GM21515 (cell line): ENCODE results near the gene C6.
"Not testable (repeated sequence)": the region's sequence is repeated elsewhere in the genome, so short reads cannot be mapped to it uniquely, and the experiment has no call there.

Experiments used
- ATAC-seq: cut with Tn5 transposase; IDR thresholded peaks from one replicate; pipeline ENCODE4 v1.9.1; 2021; ENCODE audit not compliant: unreplicated experiment

C6 gene

DNA sequence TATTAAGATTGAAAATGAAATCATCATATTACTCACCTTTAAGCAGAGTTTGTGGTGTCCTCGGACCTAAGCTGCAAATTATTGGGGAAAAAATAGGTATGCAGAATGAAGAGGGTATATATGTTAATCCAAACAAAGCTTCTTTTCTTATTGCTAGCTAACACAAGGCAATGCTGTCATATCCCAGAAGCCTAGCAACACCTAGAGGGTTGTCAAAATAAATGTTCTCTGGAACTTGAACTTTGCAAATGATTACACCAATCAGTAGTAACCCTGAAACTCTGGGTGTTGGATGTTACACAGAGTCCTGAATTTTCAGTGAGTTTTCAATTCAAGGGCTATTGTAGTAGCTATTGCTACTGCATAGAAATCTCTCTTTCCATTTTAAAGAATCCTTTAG lies at the start of gene C6:
C6 (minus strand) TSS at position 193 of the 400 bp plus-strand sequence. CDS start 10,302 bp downstream, outside the sequence.
- no peak for ATAC-seq

DNA sequence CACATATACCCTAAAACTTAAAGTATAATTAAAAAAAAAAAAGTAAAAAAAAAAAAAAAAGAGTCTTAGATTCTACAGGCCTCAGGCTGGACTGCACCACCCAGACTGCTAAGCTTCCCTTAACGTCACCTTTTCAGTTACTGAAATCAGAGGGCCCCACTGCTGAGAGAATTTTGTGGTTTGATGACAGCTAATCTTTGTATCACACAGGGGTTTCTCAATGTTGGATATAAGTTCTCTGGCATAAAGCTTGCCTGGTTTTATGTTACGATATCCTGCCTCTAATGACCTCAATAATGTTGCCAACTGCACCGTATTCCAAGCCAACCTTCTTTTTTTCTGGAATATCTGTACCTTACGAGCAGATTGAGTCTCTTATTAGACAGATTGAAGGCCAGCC lies 43.1 kb upstream of the C6 start:
- no peak for ATAC-seq

GRCh38 chr5:41253109-41253508 lies 39.8 kb upstream of the C6 start:
- no peak for ATAC-seq

DNA sequence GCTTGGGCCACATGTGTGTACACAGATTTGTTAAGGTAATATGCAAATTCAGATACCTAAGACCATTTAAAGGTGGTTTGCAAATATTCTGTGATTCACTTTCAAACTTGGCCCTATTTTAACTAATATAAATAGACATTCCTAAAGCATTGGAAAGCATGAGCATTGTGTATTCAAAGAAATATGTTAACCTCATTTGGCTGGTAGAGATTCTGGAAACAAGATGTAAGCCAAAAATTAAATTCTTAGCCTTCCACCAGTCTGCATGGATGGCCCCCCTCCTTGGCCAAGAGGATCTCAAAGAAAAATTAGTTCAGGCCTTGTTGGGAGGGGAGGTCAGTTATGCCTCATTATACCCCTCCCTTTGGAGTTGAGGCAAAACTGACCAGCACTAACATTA lies 38.7 kb upstream of the C6 start:
- ATAC-seq = no peak

DNA sequence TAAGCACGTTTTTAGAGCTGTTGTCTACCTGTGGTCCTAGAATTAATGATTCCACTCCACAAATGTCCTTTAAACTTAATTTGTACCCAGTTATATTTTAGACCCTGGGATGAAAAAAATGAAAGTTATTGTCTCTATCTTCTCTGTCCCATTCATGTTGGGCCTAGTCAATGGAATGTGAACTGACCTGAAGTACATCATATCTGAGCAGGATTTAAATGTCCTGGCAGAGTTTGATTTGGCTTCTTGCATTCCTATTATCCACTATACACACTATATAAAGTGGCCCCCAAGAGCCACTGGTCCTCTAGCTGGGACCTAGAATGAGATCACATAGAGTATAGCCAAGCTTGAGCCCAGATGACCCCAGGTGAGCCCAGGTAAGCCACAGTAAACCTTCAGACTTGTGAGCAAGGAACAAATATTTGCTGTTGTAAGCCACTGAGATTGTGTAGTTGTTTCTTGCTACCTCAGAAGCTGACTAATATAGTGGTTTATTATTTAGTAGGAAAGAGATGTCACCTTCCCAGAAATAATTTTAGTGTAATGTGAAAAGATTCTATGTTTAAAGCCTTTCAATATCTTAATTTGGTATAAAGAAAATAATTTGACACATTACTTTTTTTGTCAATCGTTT lies 37.1 kb upstream of the C6 start:
- ATAC-seq = no peak

GRCh38 chr5:41247135-41247534 lies 33.8 kb upstream of the C6 start:
- ATAC-seq = no peak

DNA sequence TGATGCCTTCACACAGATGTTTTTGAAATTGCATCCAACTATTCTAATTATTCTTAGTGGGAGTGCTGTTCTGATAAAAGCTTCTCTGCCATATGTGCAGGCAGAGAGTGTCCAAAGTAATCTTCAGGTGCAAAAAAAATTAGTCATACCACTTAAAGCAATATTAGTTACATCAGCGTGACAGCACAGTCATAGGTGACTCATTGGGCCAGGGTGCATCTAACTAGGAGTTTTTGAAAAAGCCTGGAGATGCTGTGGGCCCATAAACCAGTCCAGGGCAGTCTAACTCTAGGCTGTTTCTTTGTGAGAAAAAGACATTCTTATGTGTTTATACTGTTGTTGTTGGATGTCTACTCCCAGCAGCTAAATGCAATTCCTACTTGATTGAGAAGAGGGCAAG lies 33.0 kb upstream of the C6 start:
- ATAC-seq = no peak

DNA sequence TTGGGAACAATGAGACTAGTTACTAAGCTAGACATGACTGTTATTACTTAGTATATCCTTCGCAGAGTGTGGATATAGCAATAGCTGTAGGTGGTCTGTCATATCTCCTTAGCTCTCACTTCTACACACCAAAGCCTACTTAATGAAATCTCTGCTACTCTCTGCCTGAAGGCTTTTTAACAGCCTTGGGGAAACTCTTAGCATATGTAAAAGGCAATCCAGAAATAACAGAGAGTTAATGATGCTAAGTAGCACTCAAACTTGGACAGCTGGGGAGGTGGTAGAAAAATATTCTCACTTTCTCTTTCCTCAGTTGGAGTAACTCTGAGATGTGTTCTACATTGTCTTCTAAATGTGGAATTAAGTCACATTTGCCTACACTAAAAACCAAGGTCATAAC lies 30.2 kb upstream of the C6 start:
- ATAC-seq = no peak

GRCh38 chr5:41240985-41241384 lies 27.7 kb upstream of the C6 start:
- no peak for ATAC-seq

GRCh38 chr5:41240390-41240789 lies 27.1 kb upstream of the C6 start:
- no peak for ATAC-seq

DNA sequence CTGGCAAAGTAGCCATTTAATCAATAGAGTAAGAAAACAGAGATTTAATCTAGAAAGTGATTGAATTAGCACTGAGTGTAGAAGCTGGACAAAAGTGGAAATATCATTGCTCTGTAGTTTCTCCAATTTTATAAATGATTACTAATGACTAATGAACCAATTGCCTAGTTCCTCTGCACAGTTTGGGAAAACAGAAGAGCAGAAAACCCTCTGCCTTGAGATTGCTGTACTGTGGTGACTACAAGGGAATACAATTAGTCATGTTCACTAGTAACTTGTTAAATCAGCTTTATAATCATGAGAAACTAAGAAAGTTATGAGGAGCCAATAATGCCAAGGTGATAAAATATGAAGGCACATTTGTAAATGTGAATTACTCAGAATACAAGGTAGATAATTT lies 21.1 kb upstream of the C6 start:
- no peak for ATAC-seq

DNA sequence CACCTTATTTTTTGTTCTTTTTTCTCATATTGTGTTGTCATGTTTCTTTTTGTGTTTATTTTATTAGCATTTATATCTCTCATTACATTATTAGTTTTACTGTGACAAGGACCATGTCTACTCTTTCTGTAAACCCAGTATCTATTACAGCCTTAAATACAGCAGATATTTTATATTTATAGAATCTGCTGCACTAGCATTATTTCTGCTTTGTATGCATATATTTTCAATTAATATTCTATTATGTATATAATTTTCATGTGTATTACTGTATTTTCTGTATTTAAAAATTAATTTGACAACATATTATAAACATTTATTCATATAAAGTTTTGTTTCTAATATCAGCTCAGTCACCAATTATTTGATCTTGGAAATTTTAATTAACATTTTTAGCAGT lies 19.5 kb upstream of the C6 start:
- ATAC-seq = no peak

DNA sequence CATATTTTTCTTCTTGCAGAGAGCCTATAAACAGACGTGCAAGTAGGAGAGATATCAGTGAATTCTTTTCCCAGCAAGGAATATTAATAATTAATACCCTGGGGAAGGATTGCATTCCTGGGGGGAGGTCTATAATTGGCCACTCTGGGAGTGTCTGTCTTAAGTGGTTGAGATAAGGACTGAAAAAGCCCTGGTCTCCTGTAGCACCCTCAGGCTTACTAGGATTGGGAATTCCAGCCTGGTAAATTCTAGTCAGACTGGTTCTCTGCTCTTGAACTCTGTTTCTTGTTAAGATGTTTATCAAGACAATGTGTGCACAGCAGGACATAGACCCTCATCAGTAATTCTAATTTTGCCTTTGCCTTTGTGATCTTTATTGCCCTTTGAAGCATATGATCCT lies 16.9 kb upstream of the C6 start:
- not testable (repeated sequence) for ATAC-seq

DNA sequence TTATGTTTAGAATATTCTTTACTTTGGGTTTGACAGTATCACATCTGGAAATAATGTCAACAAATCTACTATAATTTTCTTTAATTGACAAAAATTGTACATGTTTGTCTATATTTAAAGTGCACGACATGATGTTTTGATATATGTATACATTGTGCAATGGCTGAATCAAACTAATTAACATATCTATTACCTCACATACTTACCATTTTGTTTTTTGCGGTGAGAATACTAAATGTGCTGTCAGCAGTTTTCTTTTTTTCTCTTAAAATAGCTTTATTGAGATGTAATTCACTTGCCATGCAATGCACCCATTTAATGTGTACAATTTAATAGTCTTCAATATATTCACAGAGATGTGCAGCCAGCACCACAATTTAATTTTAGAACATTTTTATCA lies 10.6 kb upstream of the C6 start:
- ATAC-seq = no peak

GRCh38 chr5:41219658-41220269 lies 6.4 kb upstream of the C6 start:
- no peak for ATAC-seq

DNA sequence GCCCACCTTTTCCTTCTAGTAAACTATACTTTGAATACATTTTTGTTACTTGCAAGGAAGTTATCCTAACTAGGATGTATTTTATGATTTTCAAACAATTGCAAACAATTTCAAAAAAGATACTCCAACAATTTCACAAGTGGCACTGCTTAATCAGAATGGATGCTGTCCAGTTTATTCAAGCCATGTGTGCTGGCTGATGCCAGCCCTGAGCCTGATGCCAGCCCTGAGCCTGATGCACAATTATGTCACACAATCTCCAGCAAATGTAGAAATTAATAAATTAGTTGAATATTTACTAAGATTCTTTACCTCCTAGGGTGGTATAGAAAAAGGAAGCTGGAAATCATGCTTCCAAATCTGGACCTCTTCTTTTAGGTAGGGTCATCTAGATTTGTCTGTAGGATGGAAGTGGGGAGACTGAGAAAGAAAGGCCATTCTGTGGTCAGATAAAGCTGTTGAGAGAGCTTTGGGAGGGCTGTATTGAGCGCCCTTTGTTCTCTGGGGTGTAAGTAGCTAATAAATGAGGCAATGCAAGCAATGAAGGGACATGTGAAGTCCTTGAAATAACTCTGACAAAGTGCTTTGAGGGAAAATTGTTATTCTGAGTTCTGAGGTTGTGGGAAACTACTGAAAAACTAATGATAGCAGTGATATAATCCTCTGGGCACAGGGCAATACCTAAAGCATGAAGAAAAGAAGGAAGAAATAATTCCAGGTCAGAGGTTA lies 5.8 kb upstream of the C6 start:
- ATAC-seq = no peak

GRCh38 chr5:41214182-41214581 lies 850 bp upstream of the C6 start:
- no peak for ATAC-seq

- no peak for ATAC-seq
These were observed 397 bp downstream of the C6 start for GRCh38 chr5:41212935-41213334.

GRCh38 chr5:41211417-41211816 lies 1.9 kb downstream of the C6 start:
- ATAC-seq = no peak

DNA sequence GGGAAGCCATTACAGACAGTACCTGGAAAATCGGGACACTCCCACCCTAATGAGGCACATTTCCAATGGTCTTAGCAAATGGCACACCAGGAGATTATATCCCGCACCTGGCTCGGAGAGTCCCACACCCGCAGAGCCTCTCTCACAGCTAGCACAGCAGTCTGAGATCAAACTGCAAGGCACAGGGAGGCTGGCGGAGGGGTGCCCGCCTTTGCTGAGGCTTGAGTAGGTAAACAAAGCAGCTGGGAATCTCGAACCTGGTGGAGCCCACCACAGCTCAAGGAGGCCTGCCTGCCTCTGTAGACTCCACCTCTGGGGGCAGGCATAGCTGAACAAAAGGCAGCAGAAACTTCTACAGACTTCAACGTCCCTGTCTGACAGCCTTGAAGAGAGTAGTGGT lies 7.9 kb downstream of the C6 start:
- ATAC-seq = not testable (repeated sequence)

DNA sequence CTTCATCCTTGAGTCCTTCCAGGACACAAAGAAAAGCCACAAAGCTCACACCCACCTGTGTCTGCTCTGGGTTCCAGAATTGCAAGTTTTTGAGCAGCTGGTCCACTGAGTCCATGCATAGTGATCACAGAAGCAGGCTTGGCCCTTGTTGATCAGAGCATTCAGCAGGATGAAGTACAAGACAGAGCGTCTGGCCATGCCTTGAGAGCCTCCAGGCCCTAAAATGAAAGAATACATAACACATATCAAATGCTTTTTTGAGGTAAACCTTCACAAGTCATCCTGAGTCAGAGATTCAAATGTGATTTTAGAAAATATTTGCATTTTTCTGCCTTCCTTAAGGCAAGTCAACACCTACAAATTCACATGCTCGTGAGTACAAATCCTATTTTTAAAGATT lies 10.3 kb downstream of the C6 start:
- ATAC-seq = no peak

GRCh38 chr5:41201082-41201772 lies 12.1 kb downstream of the C6 start:
- ATAC-seq = no peak
